Sigmoid colon (tissue), 4 donors: ENCODE results near the gene TLE1.
"Not testable (repeated sequence)": the region's sequence is repeated elsewhere in the genome, so short reads cannot be mapped to it uniquely, and the experiment has no call there.

ENCODE experiments used
- CTCF ChIP-seq, 4 experiments: fragments of 450-650 bp in 3 of 4; fragments of 200-600 bp in 1 of 4; IDR thresholded peaks; one replicate each; pipeline ENCODE4 v1.5.1; 2016 to 2019; ENCODE audit warnings: antibody characterized with exemption in 4 of 4, mild to moderate bottlenecking in 3 of 4, moderate library complexity in 2 of 4
- EP300 ChIP-seq, 4 donors: sonication (generic); formaldehyde crosslinking; IDR thresholded peaks; one replicate each; pipeline ENCODE4 v1.6.1; 2017; ENCODE audit warnings: antibody characterized with exemption in 4 of 4
- POLR2A ChIP-seq, 2 donors: fragments of 450-650 bp; IDR thresholded peaks; one replicate each; pipeline ENCODE4 v1.6.1; 2016; ENCODE audit warnings: antibody characterized with exemption in 2 of 2, mild to moderate bottlenecking in 2 of 2, moderate library complexity in 2 of 2

GRCh38 chr9:81730498-81730897, 41.2 kb upstream of the TLE1 start:
- TF ChIP-seq CTCF, EP300, POLR2A (IDR thresholded peaks at IDR 0.05): not testable (repeated sequence)
